DMS 273 (cell line): ENCODE measurements around the gene FNDC11.

Experiments
- DNase-seq: peaks from one replicate; lab custom pipeline; 2025; ENCODE audit not compliant: unreplicated experiment; lab: John Stamatoyannopoulos, UW

FNDC11 gene

GRCh38 chr20:63553933-63554290, at the start of gene FNDC11:
Gene FNDC11, plus strand, starts transcription at chr20:63554159. Its CDS starts 1,505 bp downstream, at chr20:63555664.
- DNase-seq = peak; percentile 42

GRCh38 chr20:63504642-63505041, 49.3 kb upstream of the FNDC11 start:
- DNase-seq = no peak

- no peak for DNase-seq
Measured at GRCh38 chr20:63505281-63505680, 48.7 kb upstream of the FNDC11 start.

GRCh38 chr20:63505723-63506122, 48.2 kb upstream of the FNDC11 start:
- DNase-seq = no peak

- DNase-seq = no peak
Measured at GRCh38 chr20:63507083-63507743, 46.7 kb upstream of the FNDC11 start.

GRCh38 chr20:63508072-63508768, 45.7 kb upstream of the FNDC11 start:
- no peak for DNase-seq

- no peak for DNase-seq
Measured at GRCh38 chr20:63509088-63509564, 44.8 kb upstream of the FNDC11 start.

- DNase-seq = no peak
Measured at GRCh38 chr20:63513207-63513606, 40.8 kb upstream of the FNDC11 start.

- peak; percentile 45 for DNase-seq
Measured at GRCh38 chr20:63514520-63514919, 39.4 kb upstream of the FNDC11 start.

GRCh38 chr20:63517376-63518309, 36.3 kb upstream of the FNDC11 start:
- no peak for DNase-seq

- DNase-seq = no peak
Measured at GRCh38 chr20:63518351-63518861, 35.6 kb upstream of the FNDC11 start.

GRCh38 chr20:63518946-63519667, 34.9 kb upstream of the FNDC11 start:
- DNase-seq = no peak

- DNase-seq = peak; percentile 82
Measured at GRCh38 chr20:63519668-63520503, 34.1 kb upstream of the FNDC11 start.

- peak; percentile 92 for DNase-seq
Measured at GRCh38 chr20:63520504-63520933, 33.4 kb upstream of the FNDC11 start, which contains the start of gene PPDPF. Gene PPDPF, plus strand, starts transcription at chr20:63520765. Its CDS starts 544 bp downstream, at chr20:63521309.

GRCh38 chr20:63520934-63521601, 32.9 kb upstream of the FNDC11 start:
- peak; percentile 86 for DNase-seq

- DNase-seq = no peak
Measured at GRCh38 chr20:63521602-63522001, 32.4 kb upstream of the FNDC11 start.

- DNase-seq = no peak
Measured at GRCh38 chr20:63522091-63522868, 31.7 kb upstream of the FNDC11 start.

- no peak for DNase-seq
Measured at GRCh38 chr20:63522981-63523611, 30.9 kb upstream of the FNDC11 start.
